Measurements from ENCODE around the gene PHACTR4. TPM values are rescaled to one million over a fixed set of nuclear protein-coding genes. Genes with fewer than 3 reads are reported as not detected.

Gene PHACTR4
- total and polyA plus RNA-seq, 2 experiments from 2014 or later: 35.4 to 47.1 TPM

DNA sequence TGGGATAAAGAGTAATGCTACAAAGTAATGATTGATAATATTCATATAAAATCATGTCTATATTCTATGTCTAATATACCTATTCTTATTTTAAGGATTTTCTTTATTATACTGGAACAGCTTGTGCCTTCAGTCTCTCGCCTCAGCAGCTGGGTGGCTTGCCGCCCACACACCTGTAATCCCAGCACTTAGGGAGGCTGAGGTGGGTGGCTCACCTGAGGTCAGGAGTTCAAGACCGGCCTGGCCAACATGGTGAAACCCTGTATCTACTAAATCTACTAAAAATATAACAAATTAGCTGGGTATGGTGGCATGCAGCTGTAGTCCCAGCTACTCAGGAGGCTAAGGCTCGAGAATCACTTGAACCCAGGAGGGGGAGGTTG lies 175.7 kb downstream of the PHACTR4 start:
- H3K9me2 ChIP-seq (ENCODE audit: insufficient read depth): no peaks in the 10 kb centered on the region
- H3K4me3 ChIP-seq: no peak overlapping the region
- Mint-ChIP-seq H3K4me1 (no peaks in the 10 kb centered on the region), H3K27ac (no peak overlapping the region), H3K4me3 (no peak overlapping the region), H3K36me3 (ENCODE audit: low read depth) (no peaks in the 10 kb centered on the region), H3K27me3 (ENCODE audit: insufficient read depth, low read depth, poor library complexity) (peaks cover 10% of the 10 kb centered on the region), H3K9me3 (no peaks in the 10 kb centered on the region; the same call in 2 of the 3 replicates)
- DNase-seq (ENCODE audit: low spot score) (no peak), ATAC-seq (no peak)
- no peaks in the 10 kb centered on the region for H3K4me1 ChIP-seq (ENCODE audit: insufficient read depth)
- H3K27me3 ChIP-seq (ENCODE audit: insufficient read depth): no peaks in the 10 kb centered on the region
- TF ChIP-seq JUNB (IDR thresholded peaks at IDR 0.05; ENCODE audit: unreplicated experiment) (no peak), STAT1 (IDR thresholded peaks at IDR 0.05; ENCODE audit: unreplicated experiment) (no peak), ZNF462 (CRISPR knock-in tag; IDR thresholded peaks at IDR 0.05) (no peak), NANOG (IDR thresholded peaks at IDR 0.05; ENCODE audit: borderline replicate concordance) (no peak), REST (IDR thresholded peaks at IDR 0.05; ENCODE audit: unreplicated experiment) (no peak), ETS1 (IDR thresholded peaks at IDR 0.05) (no peak), EZH2phosphoT487 (IDR thresholded peaks at IDR 0.05; ENCODE audit: unreplicated experiment) (no peak), POLR2AphosphoS5 (IDR thresholded peaks at IDR 0.05; ENCODE audit: low read depth) (no peak), EZH2 (IDR thresholded peaks at IDR 0.05; ENCODE audit: low read depth, unreplicated experiment) (no peak), ZNF331 (CRISPR knock-in tag; IDR thresholded peaks at IDR 0.05; ENCODE audit: low read depth) (no peak), ZNF114 (CRISPR knock-in tag; IDR thresholded peaks at IDR 0.05) (no peak), CREB1 (CRISPR knock-in tag; IDR thresholded peaks at IDR 0.05; ENCODE audit: low read depth) (no peak)
- TF ChIP-seq, protein P1, sequence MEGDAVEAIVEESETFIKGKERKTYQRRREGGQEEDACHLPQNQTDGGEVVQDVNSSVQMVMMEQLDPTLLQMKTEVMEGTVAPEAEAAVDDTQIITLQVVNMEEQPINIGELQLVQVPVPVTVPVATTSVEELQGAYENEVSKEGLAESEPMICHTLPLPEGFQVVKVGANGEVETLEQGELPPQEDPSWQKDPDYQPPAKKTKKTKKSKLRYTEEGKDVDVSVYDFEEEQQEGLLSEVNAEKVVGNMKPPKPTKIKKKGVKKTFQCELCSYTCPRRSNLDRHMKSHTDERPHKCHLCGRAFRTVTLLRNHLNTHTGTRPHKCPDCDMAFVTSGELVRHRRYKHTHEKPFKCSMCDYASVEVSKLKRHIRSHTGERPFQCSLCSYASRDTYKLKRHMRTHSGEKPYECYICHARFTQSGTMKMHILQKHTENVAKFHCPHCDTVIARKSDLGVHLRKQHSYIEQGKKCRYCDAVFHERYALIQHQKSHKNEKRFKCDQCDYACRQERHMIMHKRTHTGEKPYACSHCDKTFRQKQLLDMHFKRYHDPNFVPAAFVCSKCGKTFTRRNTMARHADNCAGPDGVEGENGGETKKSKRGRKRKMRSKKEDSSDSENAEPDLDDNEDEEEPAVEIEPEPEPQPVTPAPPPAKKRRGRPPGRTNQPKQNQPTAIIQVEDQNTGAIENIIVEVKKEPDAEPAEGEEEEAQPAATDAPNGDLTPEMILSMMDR (conservative IDR thresholded peaks at IDR 0.05; ENCODE audit: low read depth in 2 of 2): no peak
- no peak overlapping the region for H3K27ac ChIP-seq (ENCODE audit: low read depth)
- no peaks in the 10 kb centered on the region for H3K79me2 ChIP-seq (replicated peaks; ENCODE audit: insufficient read depth)
- H3K36me3 ChIP-seq (ENCODE audit: insufficient read depth): no peaks in the 10 kb centered on the region
- H3F3A ChIP-seq (replicated peaks; ENCODE audit: low read depth): peaks cover 3% of the 10 kb centered on the region; the same call in 1 of the 2 replicates
- no peak overlapping the region for H2AFZ ChIP-seq
- no peaks in the 10 kb centered on the region for H4K20me1 ChIP-seq (replicated peaks; ENCODE audit: insufficient read depth)
- H3K4me2 ChIP-seq: no peak overlapping the region

Measured in GM23338 (cell line).